HepG2 (cell line): Measurements from ENCODE around the gene NPB. TPM values are rescaled to one million over a fixed set of nuclear protein-coding genes. Genes with fewer than 3 reads are reported as not detected.
A peak's percentile ranks its signal among the peaks of the same experiment; 100 is the strongest.

Source experiments
- NFAT5 ChIP-seq: sonication (generic); formaldehyde crosslinking; IDR thresholded peaks from 2 replicates; pipeline ENCODE4 v1.4.0; 2020; ENCODE audit warnings: missing genetic modification reagents
- PAXIP1 ChIP-seq: sonication (generic); formaldehyde crosslinking; conservative IDR thresholded peaks from 2 replicates; pipeline ENCODE4 v1.4.0; 2020; ENCODE audit warnings: mild to moderate bottlenecking, missing genetic modification reagents, moderate library complexity
- PHF21A ChIP-seq: sonication (generic); formaldehyde crosslinking; IDR thresholded peaks from 2 replicates; pipeline ENCODE4 v1.5.0; 2020; ENCODE audit warnings: mild to moderate bottlenecking, missing genetic modification reagents
- SYNCRIP ChIP-seq: fragments of 200-400 bp; formaldehyde crosslinking; IDR thresholded peaks from 2 replicates; pipeline ENCODE4 v1.6.1; 2018; ENCODE audit warnings: mild to moderate bottlenecking, low read depth, low read length; ENCODE audit not compliant: insufficient read depth
- TFDP1 ChIP-seq: IDR thresholded peaks from 2 replicates; pipeline ENCODE4 v1.6.1; 2016; ENCODE audit warnings: missing compliant biosample characterization, missing genetic modification reagents, borderline replicate concordance
- YEATS2 ChIP-seq: sonication (generic); formaldehyde crosslinking; IDR thresholded peaks from 2 replicates; pipeline ENCODE4 v1.4.0; 2020; ENCODE audit warnings: missing genetic modification reagents, borderline replicate concordance
- ZBTB49 ChIP-seq: sonication (generic); formaldehyde crosslinking; IDR thresholded peaks from 2 replicates; pipeline ENCODE4 v1.4.0; 2020; ENCODE audit warnings: missing genetic modification reagents, borderline replicate concordance
- ZNF337 ChIP-seq: sonication (generic); formaldehyde crosslinking; IDR thresholded peaks from 2 replicates; pipeline ENCODE4 v1.5.1; 2020; ENCODE audit warnings: missing genetic modification reagents, low read depth, mild to moderate bottlenecking, borderline replicate concordance
- ZNF503 ChIP-seq: sonication (generic); formaldehyde crosslinking; IDR thresholded peaks from 2 replicates; pipeline ENCODE4 v1.4.0; 2020; ENCODE audit warnings: missing genetic modification reagents
- ZNF639 ChIP-seq: conservative IDR thresholded peaks from 2 replicates; pipeline ENCODE4 v1.6.1; 2018; ENCODE audit warnings: missing genetic modification reagents
- polyA plus RNA-seq, 8 experiments: library from polyadenylated mRNA; depleted of rRNA in 3 of 8; stranded (reverse) in 7 of 8; unstranded in 1 of 8; fragments of >200 nt; fragmentation: Illumina TruSeq in 4 of 8; extraction: Trizol in 4 of 8; gene quantifications; 2 replicates each; pipeline versions ENCODE4 v1.2.1 to v1.2.3, GENCODE V29; 2011 to 2016; ENCODE audit warnings: low read depth in 4 of 8, missing spikeins in 1 of 8, mixed read lengths in 1 of 8; ENCODE audit not compliant: insufficient read depth in 1 of 8
- total RNA-seq, 5 experiments: library from RNA; depleted of rRNA; stranded (reverse); fragments of >200 nt; fragmentation: Illumina TruSeq; extraction: Trizol; gene quantifications; 2 replicates each; pipeline ENCODE4 v1.2.3, GENCODE V29; 2016; ENCODE audit warnings: low read depth in 1 of 5

The NPB gene
- total and polyA plus RNA-seq, 2 of the 13 experiments (the other 11 are each of a cell fraction or from before 2014, with no cell fraction given), result 0.11 to 0.93 TPM

- TF ChIP-seq PAXIP1 (CRISPR knock-in tag) (peak; percentile 65; the same call in 1 of the 2 replicates), TFDP1 (CRISPR knock-in tag) (peak; percentile 78), ZNF337 (CRISPR knock-in tag) (peak; percentile 83; the same call in 1 of the 2 replicates), NFAT5 (CRISPR knock-in tag) (peak; percentile 48; the same call in 1 of the 2 replicates), PHF21A (peak; percentile 63), YEATS2 (CRISPR knock-in tag) (no peak), ZNF503 (CRISPR knock-in tag) (peak; percentile 84), ZBTB49 (CRISPR knock-in tag) (peak; percentile 35; the same call in 1 of the 2 replicates), ZNF639 (CRISPR knock-in tag) (peak; percentile 75), SYNCRIP (no peak)
These were observed 25.9 kb downstream of the NPB start, which contains the start of gene MAFG (continued) for GRCh38 chr17:81927653-81928543.
